Measurements from ENCODE around the gene DEPDC4.
A peak's percentile ranks its signal among the peaks of the same experiment; 100 is the strongest.
"Not testable (repeated sequence)": the region's sequence is repeated elsewhere in the genome, so short reads cannot be mapped to it uniquely, and the experiment has no call there.

The DEPDC4 gene

DNA sequence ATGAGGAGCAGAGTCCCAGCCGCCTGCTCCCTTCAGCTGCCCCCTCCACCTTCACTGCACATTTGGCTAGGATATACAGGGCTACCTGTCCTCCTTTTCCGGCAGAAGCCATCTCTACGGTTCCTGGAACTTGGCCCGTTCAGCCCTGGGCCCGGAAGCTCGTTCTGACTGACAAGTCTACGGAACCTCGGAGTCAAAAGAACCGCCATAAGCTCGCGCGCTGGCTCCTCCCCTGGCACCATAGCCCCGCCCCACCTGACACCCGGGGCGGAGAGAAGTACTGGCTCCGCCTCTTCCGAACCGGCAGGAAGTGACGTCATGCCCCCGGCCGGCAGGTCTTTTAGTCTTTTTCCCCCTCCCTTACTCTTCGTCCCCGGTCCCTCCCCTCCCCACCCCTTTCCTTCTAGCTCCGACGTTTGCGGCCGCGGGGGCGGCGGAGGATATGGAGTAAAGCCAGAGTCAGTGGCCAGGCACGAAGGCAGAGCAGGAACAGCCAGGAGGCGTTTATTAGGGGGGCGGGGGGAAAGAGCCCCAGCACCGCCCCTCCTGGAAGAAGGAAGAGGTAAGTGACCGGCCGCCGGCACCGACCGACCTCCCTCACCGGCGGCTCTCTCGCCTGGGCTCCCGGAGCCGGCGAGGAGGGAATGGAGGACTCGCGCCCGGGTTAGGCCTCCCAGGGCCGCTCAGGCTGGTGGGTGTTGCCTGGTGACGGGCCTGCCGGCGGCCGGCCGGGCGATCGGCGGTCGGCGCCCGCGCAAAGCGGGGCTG is at the start of gene DEPDC4, which contains the start of gene SCYL2:
DEPDC4 (minus strand) TSS at position 245 of the 768 bp plus-strand sequence; CDS start at position 242, 3 bp downstream.
SCYL2 (plus strand) TSS at position 343 of the 768 bp plus-strand sequence. CDS start 15,794 bp downstream, outside the sequence.
- DNase-seq (ENCODE audit: low spot score): peak; percentile 94

- DNase-seq (ENCODE audit: low spot score): no peak
These were observed 44.4 kb upstream of the DEPDC4 start for GRCh38 chr12:100311317-100311716.

DNA sequence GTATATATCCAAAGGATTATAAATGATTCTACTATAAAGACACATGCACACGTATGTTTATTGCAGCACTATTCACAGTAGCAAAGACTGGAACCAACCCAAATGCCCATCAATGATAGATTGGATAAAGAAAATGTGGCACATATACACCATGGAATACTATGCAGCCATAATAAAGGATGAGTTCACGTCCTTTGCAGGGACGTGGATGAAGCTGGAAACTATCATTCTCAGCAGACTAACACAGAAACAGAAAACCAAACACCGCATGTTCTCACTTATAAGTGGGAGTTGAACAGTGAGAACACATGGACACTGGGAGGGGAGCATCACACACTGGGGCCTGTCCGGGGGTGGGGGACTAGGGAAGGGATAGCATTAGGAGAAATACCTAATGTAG is 41.3 kb upstream of the DEPDC4 start:
- not testable (repeated sequence) for DNase-seq (ENCODE audit: low spot score)

DNA sequence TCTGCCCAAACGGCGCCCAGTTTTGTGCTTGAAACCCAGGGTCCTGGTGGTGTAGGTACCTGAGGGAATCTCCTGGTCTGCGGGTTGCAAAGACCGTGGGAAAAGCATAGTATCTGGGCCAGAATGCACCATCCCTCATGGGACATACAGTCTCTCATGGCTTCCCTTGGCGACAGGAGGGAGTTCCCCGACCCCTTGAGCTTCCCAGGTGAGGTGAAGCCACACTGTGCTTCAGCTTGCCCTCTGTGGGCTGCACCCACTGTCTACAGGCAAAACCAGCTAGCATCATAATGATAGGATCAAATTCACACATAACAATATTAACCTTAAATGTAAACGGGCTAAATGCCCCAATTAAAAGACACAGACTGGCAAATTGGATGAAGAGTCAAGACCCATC is 37.5 kb upstream of the DEPDC4 start:
- not testable (repeated sequence) for DNase-seq (ENCODE audit: low spot score)

DNA sequence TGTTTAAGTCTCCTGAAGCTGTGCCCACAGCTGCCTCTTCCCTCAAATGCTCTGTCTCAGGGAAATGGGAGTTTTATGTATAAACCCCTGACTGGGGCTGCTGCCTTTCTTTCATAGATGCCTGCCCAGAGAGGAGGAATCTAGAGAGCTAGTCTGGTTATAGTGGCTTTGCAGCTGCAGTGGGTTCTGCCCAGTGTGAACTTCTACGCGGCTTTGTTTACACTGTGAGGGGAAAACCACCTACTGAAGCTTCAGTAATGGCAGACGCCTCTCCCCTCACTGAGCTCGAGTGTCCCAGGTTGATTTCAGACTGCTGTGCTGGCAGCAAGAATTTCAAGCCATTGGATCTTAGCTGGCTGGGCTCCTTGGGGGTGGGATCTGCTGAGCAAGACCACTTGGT is 37.0 kb upstream of the DEPDC4 start:
- no peak for DNase-seq (ENCODE audit: low spot score)

GRCh38 chr12:100302081-100302480 is 35.2 kb upstream of the DEPDC4 start:
- no peak for DNase-seq (ENCODE audit: low spot score)

GRCh38 chr12:100295764-100296555 is 29.1 kb upstream of the DEPDC4 start:
- no peak for DNase-seq (ENCODE audit: low spot score)

DNA sequence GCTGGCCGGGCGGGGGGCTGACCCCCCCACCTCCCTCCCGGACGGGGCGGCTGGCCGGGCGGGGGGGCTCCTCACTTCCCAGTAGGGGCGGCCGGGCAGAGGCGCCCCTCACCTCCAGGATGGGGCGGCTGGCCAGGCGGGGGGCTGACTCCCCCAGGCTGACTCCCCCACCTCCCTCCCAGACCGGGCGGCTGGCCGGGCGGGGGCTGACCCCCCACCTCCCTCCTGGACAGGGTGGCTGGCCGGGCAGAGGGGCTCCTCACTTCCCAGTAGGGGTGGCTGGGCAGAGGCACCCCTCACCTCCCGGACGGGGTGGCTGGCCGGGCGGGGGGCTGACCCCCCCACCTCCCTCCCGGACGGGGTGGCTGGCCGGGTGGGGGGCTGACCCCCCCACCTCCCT is 27.5 kb upstream of the DEPDC4 start:
- not testable (repeated sequence) for DNase-seq (ENCODE audit: low spot score)

DNA sequence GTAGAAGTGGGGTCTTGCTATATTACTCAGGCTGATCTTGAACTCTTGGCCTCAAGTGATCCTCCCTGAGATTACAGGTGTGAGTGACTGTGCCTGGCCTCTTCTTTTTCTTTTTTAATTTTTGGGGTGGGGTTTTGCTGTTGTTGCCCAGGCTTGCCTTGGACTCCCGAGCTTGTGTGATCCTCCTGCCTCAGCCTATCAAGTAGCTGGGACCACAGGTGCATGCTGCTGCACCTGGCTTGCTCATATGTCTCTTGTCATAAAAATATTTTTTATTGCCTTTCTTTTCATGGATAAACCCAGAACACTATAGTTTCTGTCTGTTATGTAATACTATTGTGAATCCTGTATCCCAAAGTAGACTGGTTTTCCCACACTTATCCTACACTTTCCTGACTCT is 26.1 kb upstream of the DEPDC4 start:
- no peak for DNase-seq (ENCODE audit: low spot score)

- DNase-seq (ENCODE audit: low spot score): no peak
These were observed 23.1 kb upstream of the DEPDC4 start for GRCh38 chr12:100290016-100290415.

GRCh38 chr12:100289038-100289437 is 22.2 kb upstream of the DEPDC4 start:
- DNase-seq (ENCODE audit: low spot score): no peak

DNA sequence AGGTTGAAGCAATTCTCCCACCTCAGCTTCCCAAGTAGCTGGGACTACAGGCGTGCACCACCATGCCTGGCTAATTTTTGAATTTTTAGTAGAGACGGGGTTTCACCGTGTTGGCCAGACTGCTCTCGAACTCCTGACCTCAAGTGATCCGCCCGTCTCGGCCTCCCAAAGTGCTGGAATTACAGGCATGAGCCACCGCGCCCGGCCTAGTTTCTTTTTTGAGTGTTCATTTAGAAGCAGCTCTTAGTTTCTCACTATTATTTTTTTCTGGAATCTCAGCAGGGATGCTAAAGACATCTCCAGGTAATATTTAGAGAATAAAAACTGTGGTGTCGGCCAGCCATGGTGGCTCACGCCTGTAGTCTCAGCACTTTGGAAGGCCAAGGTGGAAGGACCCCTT is 17.7 kb upstream of the DEPDC4 start:
- DNase-seq (ENCODE audit: low spot score): not testable (repeated sequence)

DNA sequence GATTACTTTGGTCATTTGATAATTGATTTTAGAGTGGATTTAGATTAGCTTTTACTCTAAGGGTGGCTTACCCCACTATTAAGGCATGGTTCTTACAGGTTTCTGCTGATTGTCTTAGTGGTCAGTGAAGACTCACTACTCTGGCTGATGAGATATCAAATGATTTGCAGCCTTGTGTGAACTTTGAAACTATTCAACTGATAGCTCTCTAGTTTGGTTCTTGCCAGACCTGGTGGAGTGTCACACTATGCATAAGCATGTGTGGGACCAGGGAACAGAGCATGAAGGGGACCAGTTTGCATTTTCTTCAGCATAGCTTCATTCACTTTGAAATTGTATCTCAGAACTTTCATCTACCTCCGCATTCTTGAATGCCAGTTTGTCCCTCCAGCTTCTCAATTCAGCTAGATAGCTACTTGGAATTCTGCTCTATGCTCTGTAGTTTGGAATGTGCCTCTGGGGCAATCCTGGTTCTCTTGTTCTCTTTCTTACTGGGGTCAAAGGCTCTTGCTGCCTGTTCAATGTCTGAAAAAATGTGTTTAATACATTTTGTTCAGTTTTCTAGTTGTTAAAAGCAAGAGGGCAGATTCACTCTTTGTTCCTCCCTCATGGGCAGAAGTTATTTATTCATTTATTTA is 12.8 kb upstream of the DEPDC4 start:
- no peak for DNase-seq (ENCODE audit: low spot score)

DNA sequence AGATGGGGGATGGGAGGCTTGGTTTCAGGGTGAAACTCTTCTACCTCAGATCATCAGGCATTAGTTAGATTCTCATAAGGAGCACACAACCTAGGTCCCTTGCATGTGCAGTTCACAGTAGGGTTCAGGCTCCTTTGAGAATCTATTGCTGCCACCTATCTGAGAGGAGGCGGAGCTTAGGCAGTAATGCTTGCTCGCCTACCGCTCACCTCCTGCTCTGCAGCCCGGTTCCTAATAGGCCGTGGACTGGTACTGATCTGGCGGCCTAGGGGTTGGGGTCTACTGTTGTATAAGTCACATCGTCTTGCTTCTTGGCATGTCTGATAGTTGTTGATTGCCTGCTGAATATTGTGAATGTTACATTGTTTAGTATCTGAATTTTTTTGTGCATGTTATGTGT is 12.3 kb upstream of the DEPDC4 start:
- DNase-seq (ENCODE audit: low spot score): no peak

DNA sequence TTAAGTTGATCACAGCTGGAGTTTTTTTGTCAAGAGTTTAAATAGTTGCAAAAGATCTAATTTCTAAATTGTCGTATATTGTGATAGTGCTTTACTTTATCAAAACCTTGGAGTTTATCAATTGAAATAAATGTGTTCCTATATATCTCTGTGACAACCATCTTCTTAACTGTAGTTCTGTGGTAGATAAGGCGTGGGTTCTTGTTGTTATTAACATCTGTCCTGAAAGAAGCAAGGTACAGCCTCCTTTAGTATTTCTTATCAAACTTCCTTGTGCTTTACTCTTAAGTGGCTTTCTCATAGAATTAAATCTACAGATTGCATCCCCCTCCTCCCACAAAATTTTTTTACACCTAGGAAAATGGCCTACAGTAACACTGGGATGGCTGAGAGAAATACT is 7.4 kb upstream of the DEPDC4 start:
- DNase-seq (ENCODE audit: low spot score): no peak

- no peak for DNase-seq (ENCODE audit: low spot score)
These were observed 6.9 kb upstream of the DEPDC4 start for GRCh38 chr12:100273782-100274181.

- no peak for DNase-seq (ENCODE audit: low spot score)
These were observed 2.1 kb upstream of the DEPDC4 start for GRCh38 chr12:100268835-100269564.

GRCh38 chr12:100267603-100268281 is 863 bp upstream of the DEPDC4 start:
- peak; percentile 13 for DNase-seq (ENCODE audit: low spot score)

GRCh38 chr12:100266585-100266834 is 369 bp downstream of the DEPDC4 start:
- DNase-seq (ENCODE audit: low spot score): no peak

DNA sequence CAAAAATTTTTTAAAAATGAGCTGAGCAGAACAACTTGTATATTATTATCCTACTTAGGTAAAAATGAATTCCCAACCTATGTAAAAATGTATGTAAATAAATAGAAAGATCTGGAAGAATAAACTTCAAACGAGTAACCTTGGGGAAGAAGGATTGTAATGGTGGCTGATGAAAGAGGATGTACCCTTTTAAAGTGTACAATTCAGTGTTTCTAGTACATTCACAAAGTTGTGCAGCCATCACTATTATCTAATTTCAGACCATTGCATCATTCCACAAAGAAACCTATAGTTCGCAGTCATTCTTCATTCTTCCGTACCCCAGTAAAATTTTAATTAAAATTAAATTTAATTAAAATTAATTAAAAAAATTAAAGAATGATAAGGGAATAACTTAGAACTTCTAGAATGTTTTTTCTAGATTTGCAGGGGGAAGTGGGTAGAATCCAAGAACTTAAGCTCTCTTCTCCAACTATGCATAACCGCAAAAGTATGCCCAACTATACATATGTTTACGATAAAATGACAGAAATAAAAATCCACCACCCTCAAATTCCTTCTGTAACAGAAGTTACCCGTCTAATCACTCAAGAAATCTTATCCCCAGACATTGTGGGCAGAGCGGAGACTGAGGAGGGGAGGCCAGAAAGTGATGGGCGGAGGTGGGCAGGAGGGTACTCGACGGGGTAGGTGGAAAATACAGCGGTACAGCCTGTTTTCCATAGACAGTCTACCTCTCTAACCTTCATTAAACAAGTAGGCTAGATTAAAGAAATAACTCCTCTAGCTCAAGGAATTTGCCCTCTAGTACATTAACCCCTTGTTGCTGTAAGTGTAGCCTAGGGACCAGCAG is 921 bp downstream of the DEPDC4 start:
- DNase-seq (ENCODE audit: low spot score): no peak

- DNase-seq (ENCODE audit: low spot score): not testable (repeated sequence)
These were observed 1.8 kb downstream of the DEPDC4 start for GRCh38 chr12:100265107-100265506.

All from SW480 (cell line).